Effector CD8-positive, alpha-beta T cell (primary cell): ENCODE data around the gene SCAMP4.
A peak's percentile ranks its signal among the peaks of the same experiment; 100 is the strongest.

Experiments used
- DNase-seq: peaks from one replicate; lab custom pipeline; 2025; lab: John Stamatoyannopoulos, UW

SCAMP4 gene

DNA sequence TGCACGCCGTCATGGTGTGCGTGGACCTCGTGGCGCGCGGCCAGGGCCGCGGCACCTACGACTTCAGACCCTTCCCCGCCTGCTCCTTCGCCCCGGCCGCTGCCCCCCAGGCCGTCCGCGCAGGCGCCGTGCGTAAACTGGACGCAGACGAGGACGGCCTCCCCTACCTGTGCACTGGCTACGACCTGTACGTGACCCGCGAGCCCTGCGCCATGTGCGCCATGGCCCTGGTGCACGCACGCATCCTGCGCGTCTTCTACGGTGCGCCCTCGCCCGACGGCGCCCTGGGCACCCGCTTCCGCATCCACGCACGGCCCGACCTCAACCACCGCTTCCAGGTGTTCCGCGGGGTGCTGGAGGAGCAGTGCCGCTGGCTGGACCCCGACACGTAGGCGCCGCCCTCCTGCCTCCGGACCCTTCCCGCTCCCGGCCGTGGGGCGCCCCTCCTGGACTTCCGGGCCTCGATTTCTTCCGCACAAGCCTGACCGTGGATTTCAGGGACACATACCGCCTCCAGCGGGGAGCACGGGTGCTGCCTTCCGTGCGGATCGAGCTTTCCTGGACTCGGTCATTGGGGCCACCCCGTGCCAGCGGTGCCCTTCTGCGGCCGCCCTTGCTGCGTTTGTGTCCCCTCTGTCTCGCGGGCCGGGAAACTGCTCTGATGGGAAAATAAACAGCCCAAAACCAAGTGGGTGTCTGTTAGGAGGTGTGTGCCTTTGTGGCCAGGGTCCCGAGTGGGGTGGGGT, 7.7 kb downstream of the SCAMP4 start:
- no peak for DNase-seq

- no peak for DNase-seq
Observed at GRCh38 chr19:1913781-1914577, 8.8 kb downstream of the SCAMP4 start.

- DNase-seq, result no peak
Observed at GRCh38 chr19:1914826-1915341, 9.7 kb downstream of the SCAMP4 start.

DNA sequence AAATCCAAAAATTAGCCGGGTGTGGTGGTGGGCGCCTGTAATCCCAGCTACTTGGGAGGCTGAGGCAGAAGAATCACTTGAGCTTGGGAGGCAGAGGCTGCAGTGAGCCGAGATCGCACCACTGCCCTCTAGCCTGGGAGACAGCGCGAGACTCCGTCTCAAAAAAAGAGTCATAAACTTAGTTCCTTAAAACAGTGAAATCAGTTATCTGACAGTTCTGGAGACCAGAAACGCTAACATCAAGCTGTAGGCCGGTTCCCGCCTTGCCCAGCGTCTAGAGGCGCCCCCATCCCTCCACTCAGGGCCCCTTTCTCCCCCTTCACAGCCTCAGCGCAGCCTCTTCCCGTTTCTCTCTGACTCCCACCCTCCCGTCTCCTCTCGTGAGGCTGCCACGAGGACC, 11.9 kb downstream of the SCAMP4 start:
- DNase-seq, result no peak

GRCh38 chr19:1917926-1918325, 12.7 kb downstream of the SCAMP4 start:
- no peak for DNase-seq

DNA sequence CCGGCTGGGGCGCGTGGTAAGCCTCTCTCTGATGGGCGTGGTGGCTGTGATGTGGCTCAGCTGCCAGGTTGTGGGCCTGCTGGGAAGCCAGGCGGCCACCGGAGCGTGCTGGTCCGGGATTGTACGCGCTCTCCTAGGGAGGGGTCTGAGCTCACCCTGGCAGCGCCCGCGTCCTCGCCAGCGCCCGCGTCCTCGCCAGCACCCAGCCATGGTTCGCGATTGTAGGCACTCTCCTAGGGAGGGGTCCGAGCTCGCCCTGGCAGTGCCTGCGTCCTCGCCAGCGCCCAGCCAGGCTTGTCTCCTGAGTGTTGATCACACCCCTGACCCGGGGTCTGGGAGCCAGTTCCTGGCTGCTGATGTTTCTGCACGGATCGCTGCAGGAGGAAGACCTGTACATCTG, 13.8 kb downstream of the SCAMP4 start:
- no peak for DNase-seq

- DNase-seq, result no peak
Observed at GRCh38 chr19:1920644-1921043, 15.4 kb downstream of the SCAMP4 start.

- DNase-seq, result no peak
Observed at GRCh38 chr19:1921326-1921725, 16.1 kb downstream of the SCAMP4 start.

DNA sequence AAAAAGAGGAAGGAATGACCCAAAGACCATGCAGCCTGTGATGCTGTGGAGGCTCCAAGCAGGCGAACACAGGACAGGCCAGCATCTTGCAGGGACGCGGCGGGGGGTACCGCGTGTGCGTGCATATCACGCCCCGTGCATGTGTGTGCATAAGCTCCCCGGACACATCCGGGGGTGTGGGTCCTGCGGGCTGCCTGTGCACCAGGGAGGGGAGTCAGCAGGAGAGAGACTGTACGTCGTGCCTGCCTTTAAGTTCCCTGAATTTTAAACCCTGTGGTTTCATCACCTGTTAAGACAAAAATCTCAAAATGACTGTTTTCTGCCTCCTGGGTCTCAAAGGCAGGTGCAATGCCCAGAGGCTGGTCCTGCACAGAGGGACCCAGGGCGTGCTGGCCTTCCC, 16.6 kb downstream of the SCAMP4 start:
- no peak for DNase-seq

- no peak for DNase-seq
Observed at GRCh38 chr19:1922803-1923202, 17.6 kb downstream of the SCAMP4 start.

- DNase-seq, result no peak
Observed at GRCh38 chr19:1923319-1923718, 18.1 kb downstream of the SCAMP4 start.

DNA sequence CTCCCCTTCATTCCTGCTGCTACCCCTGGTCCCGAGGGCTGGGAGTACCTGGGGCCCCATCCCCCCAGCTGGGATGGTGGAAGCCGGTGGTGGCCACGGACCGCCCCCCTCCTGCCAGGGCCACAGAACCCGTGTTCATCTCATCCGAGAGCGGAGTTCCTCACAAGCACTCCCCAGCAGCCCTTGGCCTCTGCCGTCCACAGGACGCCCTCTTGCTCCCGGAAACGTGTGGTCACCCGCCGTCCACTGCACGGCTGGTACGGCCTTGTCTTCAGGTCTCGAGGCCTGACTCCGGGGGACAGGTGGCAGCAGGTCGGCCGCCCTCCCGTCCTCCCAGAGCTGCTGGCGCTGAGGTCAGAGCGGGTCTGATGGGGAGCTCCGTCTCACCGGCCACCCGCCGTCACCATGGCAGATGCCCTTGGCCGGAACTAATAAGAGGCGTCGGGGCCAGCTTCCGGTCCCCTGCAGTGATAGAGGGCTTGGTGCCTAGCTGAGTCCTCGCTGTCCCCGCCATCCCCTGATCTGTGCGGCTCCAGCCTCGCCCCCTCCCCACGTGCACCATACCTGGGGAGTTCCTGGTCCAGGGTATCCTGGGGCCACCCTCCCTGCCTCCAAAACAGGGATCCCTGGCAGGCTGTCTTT, 19.2 kb downstream of the SCAMP4 start:
- DNase-seq, result no peak

DNA sequence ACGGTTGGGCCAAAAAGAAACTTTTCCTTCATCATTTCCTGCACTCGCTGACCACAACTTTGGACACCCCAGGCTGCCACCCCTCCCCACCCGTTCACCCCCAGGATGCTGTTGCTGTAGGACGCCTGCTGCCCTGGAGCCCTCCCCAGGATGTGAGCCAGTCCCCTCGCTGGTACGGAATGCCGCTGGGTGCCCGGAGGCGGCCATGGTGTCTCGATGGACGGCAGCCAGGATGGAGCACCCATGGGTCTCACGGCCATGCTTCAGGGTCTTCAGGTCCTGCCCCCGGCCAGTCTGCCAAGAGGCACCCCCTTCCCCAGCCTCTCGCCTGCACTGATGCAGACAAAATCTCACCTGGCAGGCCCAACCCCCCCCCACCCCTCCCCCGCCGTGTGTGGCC, 20.3 kb downstream of the SCAMP4 start:
- DNase-seq, result no peak

GRCh38 chr19:1929021-1929742, 24.0 kb downstream of the SCAMP4 start:
- peak; percentile 75 for DNase-seq

DNA sequence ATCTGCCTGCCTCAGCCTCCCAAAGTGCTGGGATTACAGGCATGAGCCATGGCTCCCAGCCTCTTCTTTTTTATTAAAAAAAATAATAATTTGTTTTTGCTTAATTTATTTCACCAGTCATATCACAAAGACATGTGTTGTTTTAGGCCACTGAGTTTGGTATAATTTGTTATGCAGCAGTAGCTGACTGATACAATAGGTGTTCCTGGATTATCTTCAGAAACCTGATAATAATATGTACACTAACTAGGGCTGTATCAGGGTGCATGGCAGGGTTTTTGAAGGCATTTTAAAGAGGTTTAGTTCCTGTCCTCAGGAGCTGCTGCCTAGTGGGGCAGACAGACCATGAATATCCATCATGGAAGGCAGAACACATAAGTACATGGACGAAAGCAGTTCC, 26.2 kb downstream of the SCAMP4 start:
- no peak for DNase-seq

DNA sequence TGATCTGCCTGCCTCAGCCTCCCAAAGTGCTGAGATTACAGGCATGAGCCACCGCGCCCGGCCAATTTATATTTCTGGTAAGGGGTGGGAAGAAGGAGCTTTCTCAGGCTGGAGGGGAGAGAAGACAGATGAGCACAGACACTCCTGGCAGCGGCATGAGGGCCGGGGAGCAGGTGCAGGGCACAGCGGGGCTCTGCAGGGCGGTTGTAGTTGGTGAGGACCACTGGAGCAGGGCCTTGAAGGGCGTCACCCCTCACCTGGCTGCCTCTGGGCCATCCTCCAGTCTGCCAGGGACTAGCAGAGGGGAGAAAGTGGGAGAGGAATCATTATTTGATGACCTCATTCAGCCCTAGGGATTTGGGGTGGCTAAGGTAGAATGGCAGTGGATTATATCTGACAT, 27.2 kb downstream of the SCAMP4 start:
- DNase-seq, result no peak

DNA sequence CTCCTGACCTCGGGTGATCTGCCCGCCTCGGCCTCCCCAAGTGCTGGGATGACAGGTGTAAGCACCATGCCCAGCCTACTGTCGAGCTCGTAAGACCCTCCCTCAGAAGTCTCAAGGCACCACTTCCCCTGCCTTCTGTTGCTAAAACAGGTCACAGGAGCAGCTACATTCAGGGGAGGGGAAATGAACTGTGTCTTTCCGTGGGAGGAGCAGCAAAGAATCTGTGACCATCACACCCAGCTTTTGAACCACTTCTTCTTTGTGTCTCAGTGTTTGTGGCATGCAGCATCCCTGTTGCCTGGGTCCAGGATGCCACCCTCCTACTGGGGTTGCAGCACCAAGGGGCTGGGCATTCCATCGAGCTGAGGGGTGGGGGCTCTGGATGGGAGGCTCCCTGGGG, 28.0 kb downstream of the SCAMP4 start:
- DNase-seq, result no peak

DNA sequence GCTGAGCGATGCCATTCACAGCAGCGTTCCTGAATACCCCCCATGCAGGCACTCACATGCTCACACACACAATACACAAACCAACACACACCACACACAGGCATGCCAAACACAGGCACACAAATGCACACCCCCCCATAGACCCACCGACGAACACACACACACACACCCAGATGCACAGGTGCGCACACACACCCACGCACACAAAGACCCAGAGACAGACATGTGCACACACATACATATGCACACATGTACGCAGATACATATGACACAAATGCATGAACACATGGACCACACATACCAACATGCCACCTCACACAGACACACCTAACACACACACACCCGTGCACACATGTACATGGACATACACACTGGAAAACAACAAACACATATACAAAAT, 28.7 kb downstream of the SCAMP4 start:
- DNase-seq, result no peak

DNA sequence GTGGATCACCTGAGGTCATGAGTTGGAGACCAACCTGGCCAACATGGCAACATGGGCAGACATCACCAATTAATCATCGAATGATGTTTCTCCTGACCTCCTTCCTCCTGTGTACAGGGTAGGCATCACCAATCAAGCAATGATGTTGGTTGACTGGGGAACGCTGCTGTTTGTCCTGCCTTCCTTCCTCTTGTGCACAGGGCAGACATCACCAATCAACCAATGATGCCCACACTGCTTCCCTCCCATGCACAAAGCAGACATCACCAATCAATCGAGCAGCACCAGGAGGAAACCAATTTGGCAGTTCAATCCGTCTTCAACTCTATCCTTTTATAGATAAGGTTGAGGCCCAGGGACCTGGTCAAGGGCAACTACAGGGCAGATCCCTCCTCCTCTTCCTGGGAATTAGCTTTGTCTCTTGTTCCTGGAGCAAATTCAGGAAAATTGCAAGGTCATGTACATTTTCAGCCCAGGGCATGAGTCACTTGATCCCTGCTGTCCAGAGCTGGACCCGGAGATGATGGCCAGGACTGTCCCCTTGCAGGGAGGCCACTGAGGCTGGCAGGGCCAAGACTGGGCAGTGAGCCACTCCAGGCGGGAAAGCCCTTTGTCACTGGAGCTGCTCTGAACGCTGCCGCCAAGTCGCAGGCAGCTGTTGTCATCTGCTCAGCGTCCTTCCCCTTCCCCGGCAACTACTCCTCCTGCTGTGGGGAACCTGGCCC, 30.4 kb downstream of the SCAMP4 start:
- DNase-seq, result no peak

DNA sequence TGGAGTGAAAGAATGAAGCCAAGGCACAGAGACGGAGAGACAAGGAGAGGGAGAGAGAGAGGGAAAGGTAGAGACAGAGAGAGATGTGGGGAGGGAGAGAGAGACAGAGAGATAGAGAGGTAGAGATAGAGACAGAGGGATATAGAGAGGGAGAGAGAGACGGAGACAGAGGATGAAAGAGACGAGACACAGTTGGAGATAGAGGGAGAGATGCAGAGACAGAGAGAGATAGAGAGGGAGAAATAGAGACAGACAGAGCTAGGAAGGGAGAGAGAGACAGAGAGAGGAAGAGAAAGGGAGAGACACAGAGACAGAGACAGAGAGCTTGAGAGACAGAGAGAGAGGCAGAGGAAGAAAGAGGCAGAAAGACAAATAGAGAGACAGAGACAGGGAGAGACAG, 31.2 kb downstream of the SCAMP4 start:
- no peak for DNase-seq

DNA sequence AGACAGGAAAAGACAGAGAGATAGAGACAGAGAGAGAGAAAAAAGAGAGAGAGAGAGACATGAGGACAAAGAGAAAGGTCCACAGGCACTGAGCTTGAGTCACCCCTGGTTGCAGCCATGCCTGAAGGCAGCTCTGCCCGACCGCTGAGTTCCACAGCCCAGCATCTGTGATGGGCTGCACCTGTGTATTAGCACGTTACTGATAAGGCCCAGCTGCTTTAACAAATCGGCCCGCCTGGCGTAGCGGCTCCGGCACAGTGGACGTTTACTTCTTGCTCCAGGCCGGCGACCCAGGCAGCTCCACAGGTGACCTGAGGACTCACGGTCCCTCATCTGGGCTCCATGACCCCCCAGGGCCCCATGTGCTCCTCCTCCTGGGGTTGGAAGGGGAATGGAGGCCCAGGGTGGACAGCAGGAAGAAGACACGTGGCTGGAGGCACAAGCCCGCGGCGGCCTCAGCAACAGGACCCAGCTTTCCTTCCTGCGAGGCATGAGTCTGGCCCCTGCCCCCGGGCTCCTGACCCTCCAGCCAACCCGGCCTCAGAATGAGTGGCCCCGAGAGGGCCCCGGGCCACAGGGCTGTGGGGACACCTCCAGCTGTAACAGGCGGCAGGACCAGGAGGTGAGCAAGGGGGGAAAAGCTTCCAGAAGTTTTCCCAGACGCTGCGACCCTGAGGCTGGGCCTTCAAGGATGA, 31.9 kb downstream of the SCAMP4 start:
- DNase-seq, result no peak
